Measurements from ENCODE around the gene CIB4.

DNA sequence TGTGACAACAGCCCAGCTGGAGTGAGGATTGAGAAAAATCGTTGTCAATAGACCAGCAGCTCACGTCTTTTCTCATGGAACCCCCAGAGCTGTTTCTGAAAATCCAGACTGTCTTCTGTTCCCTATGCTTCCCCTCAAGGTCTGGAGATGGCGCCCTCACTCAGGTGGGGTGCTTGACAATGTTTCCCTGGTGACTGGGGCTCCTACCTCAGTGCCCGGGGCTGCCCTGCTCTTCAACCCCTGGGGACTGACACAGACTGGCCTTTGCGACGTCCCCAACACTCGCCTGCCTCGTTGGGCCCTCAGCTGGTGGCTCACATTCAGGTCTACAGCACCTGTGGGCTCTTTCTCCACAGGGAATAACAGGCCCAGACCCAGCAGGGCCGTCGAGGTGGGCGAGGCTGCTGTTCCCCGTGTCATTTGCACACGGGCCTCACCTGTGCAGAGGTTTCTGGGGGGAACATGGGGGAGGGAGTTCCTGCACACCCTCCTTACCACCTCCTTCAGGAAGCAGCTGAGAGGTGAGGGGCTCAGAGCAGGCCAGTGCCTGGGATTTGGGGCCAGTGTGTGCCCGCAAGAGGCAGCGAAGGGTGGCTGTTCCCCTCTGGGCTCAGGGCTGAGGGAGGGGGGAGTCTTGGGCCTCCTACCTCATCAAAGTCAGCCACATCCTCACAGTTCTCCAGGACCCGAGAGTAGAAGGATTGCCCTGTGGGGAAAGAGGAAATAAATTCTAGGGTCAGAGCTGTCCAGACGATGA lies 103.9 kb downstream of the CIB4 start:
- TF ChIP-seq, protein P1, sequence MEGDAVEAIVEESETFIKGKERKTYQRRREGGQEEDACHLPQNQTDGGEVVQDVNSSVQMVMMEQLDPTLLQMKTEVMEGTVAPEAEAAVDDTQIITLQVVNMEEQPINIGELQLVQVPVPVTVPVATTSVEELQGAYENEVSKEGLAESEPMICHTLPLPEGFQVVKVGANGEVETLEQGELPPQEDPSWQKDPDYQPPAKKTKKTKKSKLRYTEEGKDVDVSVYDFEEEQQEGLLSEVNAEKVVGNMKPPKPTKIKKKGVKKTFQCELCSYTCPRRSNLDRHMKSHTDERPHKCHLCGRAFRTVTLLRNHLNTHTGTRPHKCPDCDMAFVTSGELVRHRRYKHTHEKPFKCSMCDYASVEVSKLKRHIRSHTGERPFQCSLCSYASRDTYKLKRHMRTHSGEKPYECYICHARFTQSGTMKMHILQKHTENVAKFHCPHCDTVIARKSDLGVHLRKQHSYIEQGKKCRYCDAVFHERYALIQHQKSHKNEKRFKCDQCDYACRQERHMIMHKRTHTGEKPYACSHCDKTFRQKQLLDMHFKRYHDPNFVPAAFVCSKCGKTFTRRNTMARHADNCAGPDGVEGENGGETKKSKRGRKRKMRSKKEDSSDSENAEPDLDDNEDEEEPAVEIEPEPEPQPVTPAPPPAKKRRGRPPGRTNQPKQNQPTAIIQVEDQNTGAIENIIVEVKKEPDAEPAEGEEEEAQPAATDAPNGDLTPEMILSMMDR (IDR thresholded peaks at IDR 0.05), result no peak
- TF ChIP-seq POLR2A (IDR thresholded peaks at IDR 0.05), result no peak
- no peak for TF ChIP-seq POLR2AphosphoS5 (IDR thresholded peaks at IDR 0.05; ENCODE audit: insufficient read depth in 1 of 2, low read depth in 1 of 2)

Measured in vagina (tissue), 2 donors.